ENCODE measurements around the gene EXOSC5.
"Not testable (repeated sequence)": the region's sequence is repeated elsewhere in the genome, so short reads cannot be mapped to it uniquely, and the experiment has no call there.

Gene EXOSC5

DNA sequence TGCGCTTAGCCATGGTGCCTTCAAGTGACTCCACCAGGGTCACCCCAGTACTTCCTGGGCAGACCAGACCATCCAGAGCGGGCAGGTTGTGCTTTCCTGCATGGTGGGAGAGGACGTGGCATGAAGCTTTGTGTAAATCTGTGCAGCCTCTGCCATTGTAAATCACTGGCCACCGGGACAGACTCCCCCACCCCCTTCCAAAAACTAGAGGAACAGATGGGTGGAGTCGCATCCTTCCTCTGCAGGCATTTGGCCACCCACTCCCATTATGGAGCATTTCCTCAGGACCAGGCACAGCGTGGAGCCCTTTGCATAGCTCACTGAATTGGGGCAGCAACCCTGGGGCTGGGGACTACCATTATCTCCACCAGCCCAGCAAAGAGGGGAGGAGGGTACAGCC is 8.6 kb upstream of the EXOSC5 start:
- DNase-seq (ENCODE audit: low read depth): no peak

DNA sequence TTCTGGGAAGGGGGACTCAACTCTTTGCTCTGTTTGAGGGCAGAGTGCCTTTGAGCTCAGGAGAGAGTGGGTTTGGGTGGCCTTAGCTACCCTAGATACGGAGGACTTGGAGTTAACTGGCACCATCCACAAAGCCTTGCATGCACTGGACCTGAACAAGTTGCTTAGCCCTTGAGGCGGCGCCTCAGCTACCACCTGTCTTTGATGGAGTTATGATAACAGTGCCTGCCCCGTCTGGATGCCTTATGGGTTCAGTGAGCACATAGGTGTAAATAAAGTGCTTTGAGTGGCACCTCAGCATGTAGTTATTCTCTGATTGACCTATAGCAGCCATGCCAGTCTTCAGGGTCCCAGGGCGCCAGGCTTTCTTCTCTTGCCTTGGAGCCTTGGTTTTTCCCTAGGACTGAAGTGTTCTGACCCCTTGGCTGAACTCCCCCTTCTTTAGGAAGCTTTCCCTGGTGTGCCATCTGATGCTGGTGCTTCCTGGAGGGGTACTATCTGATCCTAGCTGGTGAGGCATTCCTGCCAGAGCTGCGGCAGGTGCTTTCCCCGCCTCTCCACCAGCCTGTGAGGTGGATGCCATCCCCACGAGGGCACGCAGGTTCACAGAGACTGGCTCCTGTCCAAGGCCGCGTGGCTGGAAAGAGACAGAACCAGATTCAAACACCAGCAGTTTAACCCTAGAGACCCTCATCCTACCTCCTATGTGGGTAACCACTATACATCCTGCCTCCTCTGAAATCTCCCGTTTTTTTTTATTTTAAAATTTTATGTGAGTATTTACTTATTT is 6.2 kb upstream of the EXOSC5 start:
- DNase-seq (ENCODE audit: low read depth): no peak

DNA sequence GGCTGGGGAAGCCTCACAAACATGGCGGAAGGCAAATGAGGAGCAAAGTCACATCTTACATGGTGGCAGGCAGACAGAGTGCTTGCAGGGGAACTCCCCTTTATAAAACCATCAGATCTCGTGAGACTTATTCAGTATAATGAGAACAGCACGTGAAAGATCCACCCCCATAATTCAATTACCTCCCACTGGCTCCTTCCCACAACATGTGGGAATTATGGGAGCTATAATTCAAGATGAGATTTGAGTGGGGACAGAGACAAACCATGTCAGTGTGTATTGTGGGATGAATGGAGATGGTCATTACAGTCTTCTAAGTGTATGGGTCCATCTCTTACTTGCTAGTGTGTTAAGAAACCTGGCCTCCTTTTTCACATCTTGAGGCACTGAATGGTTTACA is 4.9 kb upstream of the EXOSC5 start:
- no peak for DNase-seq (ENCODE audit: low read depth)

GRCh38 chr19:41401483-41401882 is 4.3 kb upstream of the EXOSC5 start:
- DNase-seq (ENCODE audit: low read depth): no peak

DNA sequence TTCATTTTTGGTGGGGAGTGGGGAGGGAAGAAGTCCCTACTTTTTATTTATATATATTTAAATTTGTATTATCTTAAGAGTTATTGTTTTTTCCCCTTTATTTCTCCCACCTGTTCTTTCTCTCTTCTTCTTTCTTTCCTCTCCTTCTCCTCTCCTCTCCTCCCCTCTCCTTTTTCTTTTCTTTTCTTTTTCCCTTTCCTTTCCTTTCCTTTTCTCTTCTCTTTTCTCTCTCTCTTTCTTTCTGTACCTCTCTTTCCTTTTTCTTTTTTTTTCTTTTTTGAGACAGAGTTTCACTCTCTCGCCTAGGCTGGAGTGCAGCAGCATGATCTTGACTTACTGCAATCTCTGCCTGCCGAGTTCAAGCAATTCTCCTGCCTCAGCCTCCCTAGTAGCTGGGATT is 2.4 kb upstream of the EXOSC5 start:
- DNase-seq (ENCODE audit: low read depth): no peak

DNA sequence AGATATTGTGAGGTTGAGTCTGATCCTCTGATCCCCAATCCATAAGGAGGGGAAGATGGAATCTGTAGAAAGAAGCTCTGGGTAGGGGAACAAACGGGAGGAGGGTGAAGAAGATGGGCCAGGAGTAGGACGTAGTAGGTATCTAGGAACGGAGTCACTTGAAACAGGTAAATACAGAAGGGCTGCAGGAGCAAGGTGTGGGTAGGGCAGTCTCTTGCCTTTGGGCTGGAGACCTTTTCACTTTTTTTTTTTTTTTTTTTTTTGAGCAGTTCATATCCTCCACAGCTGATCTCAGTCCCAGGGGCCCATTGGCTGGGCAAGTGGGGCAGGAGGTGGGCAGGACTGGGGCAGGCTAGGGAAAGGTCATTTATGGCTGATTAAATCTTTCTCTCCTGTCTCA is 1.9 kb upstream of the EXOSC5 start:
- no peak for DNase-seq (ENCODE audit: low read depth)

DNA sequence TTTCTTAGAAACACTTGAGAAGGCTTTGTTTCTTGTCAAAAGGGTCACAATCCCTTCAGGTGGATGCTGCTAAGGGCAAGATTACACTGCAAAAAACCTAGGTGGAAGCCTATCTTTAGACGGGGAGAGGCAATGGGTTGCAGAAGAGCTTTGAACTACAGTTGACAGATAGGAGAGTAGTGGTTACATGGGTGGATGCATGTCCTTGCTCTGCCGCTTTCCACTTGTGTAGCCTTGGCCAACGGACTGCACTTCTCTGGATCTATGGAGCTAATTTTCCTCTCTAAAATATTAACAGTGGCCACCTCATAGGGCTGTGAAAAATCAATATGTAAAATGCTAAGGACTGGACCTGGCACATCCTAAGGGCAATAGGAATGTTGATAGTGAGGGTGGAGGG is 1.4 kb upstream of the EXOSC5 start:
- no peak for DNase-seq (ENCODE audit: low read depth)

DNA sequence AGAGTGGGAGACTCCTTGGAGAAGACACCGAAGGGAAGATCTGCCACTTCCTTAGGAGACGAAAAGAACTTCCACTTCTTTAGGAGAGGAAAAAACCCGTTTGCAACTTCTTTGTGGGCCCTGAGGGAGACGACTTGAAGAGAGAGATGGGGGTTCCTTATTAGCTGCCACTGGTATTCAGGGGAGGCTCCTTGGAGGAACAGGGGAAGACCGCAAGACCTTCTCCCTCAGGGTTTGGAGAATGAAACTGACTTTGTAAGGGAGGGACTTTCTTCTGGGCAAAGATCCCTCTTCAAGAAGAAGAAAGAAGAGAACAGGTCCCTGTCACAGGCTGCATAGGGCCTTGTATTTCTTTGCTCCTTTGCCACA is 875 bp upstream of the EXOSC5 start:
- DNase-seq (ENCODE audit: low read depth): no peak

GRCh38 chr19:41395355-41395754 is 1.8 kb downstream of the EXOSC5 start:
- DNase-seq (ENCODE audit: low read depth): no peak

DNA sequence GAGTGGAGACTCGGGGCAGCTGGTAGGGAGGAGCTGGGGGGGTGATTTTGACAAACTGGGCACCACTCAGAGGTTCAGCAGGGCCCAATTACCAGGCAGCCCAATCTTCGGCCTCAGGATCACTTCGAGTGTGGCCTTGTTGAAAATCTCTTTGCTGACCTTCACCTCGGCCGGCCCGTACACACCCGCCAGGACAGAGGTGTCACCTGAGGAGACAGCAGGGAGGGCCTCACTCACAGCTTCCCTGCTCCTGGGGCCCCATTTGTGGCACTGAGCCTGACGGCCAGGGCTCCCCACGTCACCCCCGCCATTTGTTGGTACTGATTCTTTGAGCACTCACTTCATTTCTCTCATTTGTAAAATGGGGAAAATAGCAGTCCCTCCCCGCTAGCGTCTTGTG is 4.4 kb downstream of the EXOSC5 start:
- DNase-seq (ENCODE audit: low read depth): no peak

- DNase-seq (ENCODE audit: low read depth): no peak
Observed at GRCh38 chr19:41391618-41392017, 5.5 kb downstream of the EXOSC5 start.

- DNase-seq (ENCODE audit: low read depth): no peak
Observed at GRCh38 chr19:41386442-41386841, 10.7 kb downstream of the EXOSC5 start.

GRCh38 chr19:41384351-41384750 is 12.8 kb downstream of the EXOSC5 start:
- DNase-seq (ENCODE audit: low read depth): no peak

DNA sequence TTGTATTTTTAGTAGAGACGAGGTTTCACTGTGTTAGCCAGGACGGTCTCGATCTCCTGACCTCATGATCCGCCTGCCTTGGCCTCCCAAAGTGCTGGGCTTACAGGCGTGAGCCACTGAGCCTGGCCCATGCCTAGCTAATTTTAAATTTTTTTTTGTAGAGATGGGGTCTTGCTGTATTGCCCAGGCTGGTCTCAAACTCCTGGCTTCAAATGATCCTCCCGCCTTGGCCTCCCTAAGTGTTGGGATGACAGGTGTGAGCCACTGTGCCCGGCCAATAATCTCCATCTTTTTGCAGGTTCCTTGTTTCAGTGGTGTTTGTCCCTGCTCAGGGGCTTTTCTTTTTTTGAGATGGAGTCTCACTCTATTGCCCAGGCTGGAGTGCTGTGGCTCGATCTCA is 15.6 kb downstream of the EXOSC5 start:
- DNase-seq (ENCODE audit: low read depth): not testable (repeated sequence)

DNA sequence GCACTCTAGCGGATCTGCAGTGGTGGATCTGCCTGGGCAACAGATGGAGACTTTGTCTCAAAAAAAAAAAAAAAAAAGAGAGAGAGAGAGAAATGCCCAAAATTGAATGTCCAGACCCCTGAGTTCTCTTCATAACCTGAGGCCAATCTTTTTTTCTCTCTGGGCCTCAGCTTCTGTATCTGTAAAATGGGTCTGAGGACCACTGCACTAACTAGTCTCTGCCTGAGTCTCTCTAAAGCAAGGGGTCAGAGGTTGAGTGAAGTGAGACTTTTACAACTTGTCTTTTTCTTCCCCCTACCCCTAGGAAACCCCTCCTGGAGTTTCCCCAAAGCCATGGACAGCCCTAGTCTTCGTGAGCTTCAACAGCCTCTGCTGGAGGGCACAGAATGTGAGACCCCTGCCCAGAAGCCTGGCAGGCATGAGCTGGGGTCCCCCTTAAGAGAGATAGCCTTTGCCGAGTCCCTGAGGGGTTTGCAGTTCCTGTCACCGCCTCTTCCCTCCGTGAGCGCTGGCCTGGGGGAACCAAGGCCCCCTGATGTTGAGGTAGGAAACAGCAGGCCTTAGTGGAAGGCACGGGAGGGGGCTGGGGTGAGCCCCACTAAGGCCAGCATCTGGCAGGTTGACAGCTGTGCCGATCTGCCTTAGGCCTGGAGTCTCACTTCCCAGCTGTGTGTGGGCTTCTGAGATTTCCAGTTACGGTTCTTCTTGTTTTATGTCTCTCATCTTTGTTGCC is 19.0 kb downstream of the EXOSC5 start:
- DNase-seq (ENCODE audit: low read depth): no peak

GRCh38 chr19:41376998-41377365 is 20.2 kb downstream of the EXOSC5 start:
- DNase-seq (ENCODE audit: low read depth): peak; percentile 43

- DNase-seq (ENCODE audit: low read depth): peak; percentile 51
Observed at GRCh38 chr19:41376241-41376997, 20.7 kb downstream of the EXOSC5 start, which contains the start of gene TMEM91. TSS of gene TMEM91 (plus strand) at chr19:41376533. CDS start at chr19:41378310, 1,777 bp downstream.

DNA sequence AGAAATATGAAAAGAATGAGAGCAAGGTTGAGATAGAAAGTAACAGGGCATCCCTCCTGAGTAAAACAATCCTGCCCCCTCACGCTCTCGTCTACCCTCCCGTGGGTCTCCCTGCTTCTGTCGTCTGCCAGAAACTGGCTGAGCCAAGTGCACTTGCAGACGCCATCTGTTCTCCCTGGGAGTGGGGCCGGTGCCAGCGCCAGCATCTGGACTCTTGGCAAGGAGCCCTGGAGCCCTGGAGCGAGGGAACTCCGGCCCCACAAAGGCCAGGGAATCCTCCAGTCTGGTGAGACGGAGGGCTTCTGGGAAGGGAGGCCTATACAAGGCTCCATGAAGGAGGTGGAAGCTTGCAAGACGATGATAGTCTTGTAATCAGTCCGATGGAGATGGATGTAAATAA is 23.2 kb downstream of the EXOSC5 start:
- DNase-seq (ENCODE audit: low read depth): peak; percentile 87

DNA sequence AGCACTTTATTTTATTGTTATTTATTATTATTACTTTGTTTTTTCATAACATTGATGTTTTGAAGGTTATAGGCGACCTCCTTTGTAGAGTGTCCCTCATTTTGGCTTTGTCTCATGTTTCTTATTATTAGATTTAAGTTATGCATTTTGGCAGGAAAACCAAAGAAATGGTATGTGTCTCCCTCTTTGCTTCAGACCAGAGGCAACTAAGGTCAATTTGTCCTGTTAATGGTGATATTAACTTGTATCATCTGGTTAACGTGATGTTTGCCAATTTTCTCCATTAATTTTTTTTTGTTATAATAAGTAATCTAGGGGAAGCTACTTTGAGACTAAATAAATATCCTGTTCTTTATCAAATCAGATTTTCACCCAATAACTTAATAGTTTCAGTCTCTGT is 24.7 kb downstream of the EXOSC5 start:
- DNase-seq (ENCODE audit: low read depth): no peak

DNA sequence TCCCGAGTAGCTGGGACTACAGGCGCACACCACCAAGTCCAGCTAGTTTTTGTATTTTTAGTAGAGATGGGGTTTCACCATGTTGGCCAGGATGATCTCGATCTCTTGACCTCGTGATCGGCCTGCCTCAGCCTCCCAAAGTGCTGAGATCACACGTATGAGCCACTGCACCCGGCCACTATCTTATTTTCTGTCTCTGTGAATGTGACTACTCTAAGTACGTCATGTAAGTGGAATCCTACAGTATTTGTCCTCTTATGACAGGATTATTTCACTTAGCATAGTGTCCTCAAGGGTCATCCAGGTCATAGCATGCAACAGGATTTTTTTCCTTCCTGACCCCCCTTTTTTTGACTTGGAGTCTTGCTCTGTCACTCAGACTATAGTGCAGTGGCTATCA is 25.6 kb downstream of the EXOSC5 start:
- DNase-seq (ENCODE audit: low read depth): no peak

DNA sequence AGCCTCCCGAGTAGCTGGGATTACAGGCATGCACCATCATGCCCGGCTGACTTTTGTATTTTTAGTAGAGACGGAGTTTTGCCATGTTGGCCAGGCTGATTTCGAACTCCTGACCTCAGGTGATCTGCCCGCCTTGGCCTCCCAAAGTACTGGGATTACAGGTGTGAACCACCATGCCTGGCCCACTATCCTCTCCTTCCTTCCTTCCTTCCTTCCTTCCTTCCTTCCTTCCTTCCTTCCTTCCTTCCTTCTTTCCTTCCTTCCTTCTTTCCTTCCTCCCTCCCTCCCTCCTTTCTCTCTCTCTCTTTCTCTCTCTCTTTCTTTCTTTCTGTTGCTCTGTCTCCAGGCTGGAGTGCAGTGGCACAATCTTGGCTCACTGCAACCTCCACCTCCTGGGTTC is 26.0 kb downstream of the EXOSC5 start:
- not testable (repeated sequence) for DNase-seq (ENCODE audit: low read depth)

GRCh38 chr19:41369769-41370168 is 27.4 kb downstream of the EXOSC5 start:
- no peak for DNase-seq (ENCODE audit: low read depth)

DNA sequence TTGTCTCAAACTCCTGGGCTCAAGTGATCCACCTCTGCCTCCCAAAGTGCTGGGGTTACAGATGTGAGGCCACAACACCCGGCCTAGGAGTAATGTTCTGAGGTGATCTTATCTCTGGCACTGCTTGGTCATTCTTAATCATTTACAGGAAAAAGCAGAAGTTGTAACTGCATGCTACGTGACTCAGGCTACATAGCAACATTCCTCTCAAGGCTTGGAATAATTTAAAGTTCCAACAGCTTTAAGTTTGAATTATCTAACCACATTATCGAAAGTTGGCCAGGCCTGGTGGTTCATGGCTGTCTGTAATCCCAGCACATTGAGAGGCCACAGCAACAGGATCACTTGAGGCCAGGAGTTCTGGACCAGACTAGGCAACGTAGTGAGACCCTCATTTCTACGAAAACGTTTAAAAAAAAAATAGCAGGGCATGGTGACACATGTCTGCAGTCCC is 29.3 kb downstream of the EXOSC5 start:
- DNase-seq (ENCODE audit: low read depth): peak; percentile 98

All from amniotic epithelial cell (primary cell).